Calu3 (cell line): ENCODE results near the gene RAB24. TPM values are rescaled to one million over a fixed set of nuclear protein-coding genes. Genes with fewer than 3 reads are reported as not detected.

ENCODE experiments used
- BruUV-seq: library from RNA; stranded (reverse); fragments of 400-500 nt; replicated peaks from 2 replicates; lab custom pipeline; 2021; lab: Mats Ljungman, UMichigan
- CTCF ChIA-PET: fragments of 300-600 bp; sonication (Branson Sonifier 250); formaldehyde crosslinking; loops from one replicate; lab custom pipeline; 2022; ENCODE audit warnings: antibody characterized with exemption; lab: Charles Lee
- DNase-seq: peaks from one replicate; pipeline ENCODE4 v3.0.0; 2022
- H3K27ac Mint-ChIP-seq: one replicate; pipeline ENCODE4 v1.8.0; 2022; ENCODE audit warnings: mixed read lengths; ENCODE audit not compliant: unreplicated experiment
- H3K27me3 Mint-ChIP-seq: one replicate; pipeline ENCODE4 v1.8.0; 2022; ENCODE audit warnings: mixed read lengths; ENCODE audit not compliant: unreplicated experiment
- H3K36me3 Mint-ChIP-seq: one replicate; pipeline ENCODE4 v1.8.0; 2022; ENCODE audit warnings: mild to moderate bottlenecking, moderate library complexity, mixed read lengths; ENCODE audit not compliant: insufficient read depth, unreplicated experiment
- H3K4me1 Mint-ChIP-seq: one replicate; pipeline ENCODE4 v1.8.0; 2022; ENCODE audit warnings: mild to moderate bottlenecking, low read depth, mixed read lengths; ENCODE audit not compliant: unreplicated experiment
- H3K4me3 Mint-ChIP-seq: one replicate; pipeline ENCODE4 v1.8.0; 2022; ENCODE audit warnings: mild to moderate bottlenecking, low read depth, moderate library complexity, mixed read lengths; ENCODE audit not compliant: unreplicated experiment
- H3K9me3 Mint-ChIP-seq: one replicate; pipeline ENCODE4 v1.8.0; 2022; ENCODE audit warnings: low read depth, mixed read lengths; ENCODE audit not compliant: unreplicated experiment
- intact Hi-C: fragments of 100-400 bp; cut with micrococcal nuclease; formaldehyde crosslinking; loops from one replicate; pipeline ENCODE4 v1.10.0; 2022; ENCODE audit not compliant: unreplicated experiment
- total RNA-seq: library from RNA; stranded (reverse); gene quantifications from 2 replicates; pipeline ENCODE4 v1.2.3, GENCODE V29; 2022
- TF ChIP-seq, protein P1 (sequence below): fragments of 200-600 bp; IDR thresholded peaks from one replicate; pipeline ENCODE4 v1.8.0; 2022; ENCODE audit warnings: antibody characterized with exemption; ENCODE audit not compliant: unreplicated experiment

Gene RAB24
- total RNA-seq, 1 experiment from 2014 or later: 34.0 TPM

DNA sequence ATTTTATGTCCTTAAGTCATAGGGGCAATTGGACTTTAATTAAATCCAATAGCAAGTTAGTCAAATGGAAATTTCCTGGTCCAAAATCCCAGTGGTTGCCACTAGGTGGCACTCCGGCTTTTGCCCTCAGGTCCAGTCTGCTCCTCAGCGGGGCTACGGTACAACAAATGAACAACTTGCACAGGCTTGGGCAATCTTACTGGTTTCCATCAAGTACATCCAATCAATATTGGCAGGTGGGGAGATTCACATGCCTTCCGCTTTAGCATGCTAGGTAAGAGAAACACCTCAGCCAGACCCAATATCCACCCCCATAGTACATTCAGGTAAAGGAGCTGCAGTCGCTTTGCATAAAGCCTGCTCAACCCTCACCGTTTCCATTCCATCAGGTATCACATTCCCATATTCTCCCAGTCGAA, 14.4 kb upstream of the RAB24 start:
- Mint-ChIP-seq H3K27ac (peak overlapping the region; percentile 65), H3K4me3 (no peak overlapping the region), H3K4me1 (peaks cover 39% of the 10 kb centered on the region), H3K27me3 (no peaks in the 10 kb centered on the region), H3K9me3 (no peaks in the 10 kb centered on the region), H3K36me3 (peaks cover 28% of the 10 kb centered on the region)
- intact Hi-C loops: loop anchor here (1.0 to 5.0 kb wide), 3 partner anchors 34 to 73 kb away; partner anchors contain the start of gene LMAN2
- peak; percentile 89 for DNase-seq
- BruUV-seq: no TSS peak
- TF ChIP-seq, protein P1, sequence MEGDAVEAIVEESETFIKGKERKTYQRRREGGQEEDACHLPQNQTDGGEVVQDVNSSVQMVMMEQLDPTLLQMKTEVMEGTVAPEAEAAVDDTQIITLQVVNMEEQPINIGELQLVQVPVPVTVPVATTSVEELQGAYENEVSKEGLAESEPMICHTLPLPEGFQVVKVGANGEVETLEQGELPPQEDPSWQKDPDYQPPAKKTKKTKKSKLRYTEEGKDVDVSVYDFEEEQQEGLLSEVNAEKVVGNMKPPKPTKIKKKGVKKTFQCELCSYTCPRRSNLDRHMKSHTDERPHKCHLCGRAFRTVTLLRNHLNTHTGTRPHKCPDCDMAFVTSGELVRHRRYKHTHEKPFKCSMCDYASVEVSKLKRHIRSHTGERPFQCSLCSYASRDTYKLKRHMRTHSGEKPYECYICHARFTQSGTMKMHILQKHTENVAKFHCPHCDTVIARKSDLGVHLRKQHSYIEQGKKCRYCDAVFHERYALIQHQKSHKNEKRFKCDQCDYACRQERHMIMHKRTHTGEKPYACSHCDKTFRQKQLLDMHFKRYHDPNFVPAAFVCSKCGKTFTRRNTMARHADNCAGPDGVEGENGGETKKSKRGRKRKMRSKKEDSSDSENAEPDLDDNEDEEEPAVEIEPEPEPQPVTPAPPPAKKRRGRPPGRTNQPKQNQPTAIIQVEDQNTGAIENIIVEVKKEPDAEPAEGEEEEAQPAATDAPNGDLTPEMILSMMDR: peak; percentile 86
- CTCF ChIA-PET: interaction anchor here (0.6 to 3.0 kb wide), 8 partner anchors 8 to 137 kb away, joined by 3 to 18 read pairs (median 4); no protein-coding TSS in a partner anchor

DNA sequence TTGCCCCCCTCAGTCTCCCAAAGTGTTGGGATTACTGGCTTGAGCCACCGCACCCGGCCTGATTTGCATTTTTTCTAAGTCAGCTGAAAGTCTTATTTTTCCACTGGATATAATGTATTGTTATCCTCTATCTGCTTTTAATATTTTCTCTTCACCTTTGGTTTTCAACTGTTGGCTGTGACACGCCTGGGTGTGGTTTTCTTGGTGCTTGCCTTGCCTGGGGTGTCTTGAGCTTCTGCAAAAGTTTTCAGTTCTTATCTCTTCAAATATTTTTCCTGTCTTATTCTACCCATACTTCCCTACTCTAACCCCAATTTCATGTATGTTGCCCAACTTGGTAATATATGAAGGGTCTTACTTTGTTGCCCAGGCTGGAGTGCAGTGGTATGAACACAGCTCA, 12.5 kb upstream of the RAB24 start:
- CTCF ChIA-PET: interaction anchor here (0.6 to 3.0 kb wide), 6 partner anchors 49 to 139 kb away, joined by 3 to 18 read pairs (median 4); no protein-coding TSS in a partner anchor

DNA sequence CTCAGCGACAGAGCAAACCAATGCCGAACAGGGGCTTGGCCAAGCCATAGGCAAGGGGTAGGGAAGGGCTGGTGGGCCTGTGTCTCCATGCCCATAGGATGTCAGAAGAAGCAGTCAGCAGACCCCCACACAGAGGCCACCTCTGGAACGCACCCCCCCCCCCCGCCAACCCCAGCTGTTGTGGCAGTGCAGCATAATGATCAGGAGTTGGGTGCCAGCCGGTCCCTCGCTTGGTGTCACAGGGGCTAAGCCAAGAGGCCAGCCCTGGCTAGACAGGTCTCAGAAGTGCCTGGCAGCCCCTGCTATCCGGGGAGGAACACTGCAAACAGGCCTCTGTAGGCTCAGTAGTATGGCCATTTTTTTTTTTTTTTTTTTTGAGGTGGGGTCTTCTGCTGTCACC, 11.9 kb upstream of the RAB24 start:
- no peaks in the 10 kb centered on the region for H3K9me3 Mint-ChIP-seq
- intact Hi-C loops: loop anchor here (5.0 kb wide), 1 partner anchor 37 kb away; the partner anchor contains the start of gene LMAN2
- no peak overlapping the region for H3K27ac Mint-ChIP-seq
- H3K4me3 Mint-ChIP-seq: no peak overlapping the region
- H3K27me3 Mint-ChIP-seq: no peaks in the 10 kb centered on the region
- DNase-seq: no peak
- TF ChIP-seq, protein P1: no peak
- peaks cover 45% of the 10 kb centered on the region for H3K36me3 Mint-ChIP-seq
- peaks cover 42% of the 10 kb centered on the region for H3K4me1 Mint-ChIP-seq
- CTCF ChIA-PET: interaction anchor here (0.6 to 0.7 kb wide), 2 partner anchors 67 to 110 kb away, joined by 3 to 4 read pairs; no protein-coding TSS in a partner anchor
- BruUV-seq: no TSS peak

More for the DNA sequence above, 12.5 kb upstream of the RAB24 start:
- Mint-ChIP-seq H3K9me3 (no peaks in the 10 kb centered on the region), H3K4me3 (no peak overlapping the region), H3K36me3 (peaks cover 40% of the 10 kb centered on the region), H3K27ac (no peak overlapping the region), H3K27me3 (no peaks in the 10 kb centered on the region), H3K4me1 (peaks cover 36% of the 10 kb centered on the region)
- no TSS peak for BruUV-seq
- intact Hi-C loops: loop anchor here (5.0 kb wide), 1 partner anchor 36 kb away; the partner anchor contains the start of gene LMAN2
- TF ChIP-seq, protein P1: no peak
- no peak for DNase-seq

DNA sequence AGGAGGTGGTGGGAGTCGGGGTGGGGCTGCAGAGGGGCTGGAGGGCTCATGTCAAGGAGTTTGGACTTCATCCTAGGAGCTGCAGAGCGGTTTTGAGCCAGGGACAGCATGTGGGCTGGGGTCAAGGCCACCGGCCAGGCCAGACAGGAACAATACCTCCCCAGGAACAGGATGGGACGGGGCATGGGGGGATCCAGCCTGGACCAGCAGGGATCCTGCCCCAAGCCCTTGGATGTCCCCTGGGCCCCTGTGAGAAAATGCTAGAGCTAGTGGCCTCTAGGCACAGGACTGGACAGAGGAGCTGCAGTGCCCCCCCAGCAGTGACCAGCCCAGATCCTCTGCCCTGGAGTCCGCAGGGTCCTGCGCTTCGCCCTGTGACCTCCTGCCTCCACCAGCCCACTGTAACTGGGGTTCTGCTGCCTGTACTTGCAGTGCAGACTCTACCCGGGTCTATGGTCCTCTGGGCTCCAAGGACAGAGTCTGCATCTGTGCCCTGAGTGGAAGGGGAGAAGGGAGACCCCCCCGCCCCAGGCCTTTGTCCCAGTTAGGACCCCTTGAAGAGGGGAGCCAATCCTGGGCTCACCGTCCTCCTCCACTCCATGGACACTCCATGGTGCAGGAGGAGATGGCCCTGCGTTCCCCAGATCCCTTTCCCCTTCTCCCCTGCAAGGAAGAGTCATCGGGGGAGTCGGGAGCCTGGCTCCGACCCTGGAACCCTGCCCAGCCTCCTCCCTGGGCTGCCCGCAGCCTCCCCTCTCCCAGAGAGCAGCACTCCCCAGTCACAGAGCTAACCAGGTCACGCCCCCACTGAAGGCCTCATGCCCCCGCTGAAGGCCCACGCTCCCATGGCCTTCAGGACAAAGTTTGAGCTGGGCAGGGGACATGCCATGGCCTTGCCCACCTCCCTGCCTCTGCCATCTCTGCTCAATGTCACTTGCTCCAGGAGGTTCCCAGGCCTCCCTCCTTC, 11.1 kb upstream of the RAB24 start:
- Mint-ChIP-seq H3K4me3 (no peak overlapping the region), H3K9me3 (no peaks in the 10 kb centered on the region), H3K4me1 (peaks cover 46% of the 10 kb centered on the region), H3K36me3 (peaks cover 51% of the 10 kb centered on the region), H3K27ac (no peak overlapping the region), H3K27me3 (no peaks in the 10 kb centered on the region)
- DNase-seq: no peak
- TF ChIP-seq, protein P1: no peak
- CTCF ChIA-PET: no interaction called here
- no TSS peak for BruUV-seq
- intact Hi-C loops: loop anchor here (5.0 kb wide), 2 partner anchors 38 to 138 kb away; partner anchors contain the start of gene LMAN2
